ENCODE data around the gene EBF3.

DNA sequence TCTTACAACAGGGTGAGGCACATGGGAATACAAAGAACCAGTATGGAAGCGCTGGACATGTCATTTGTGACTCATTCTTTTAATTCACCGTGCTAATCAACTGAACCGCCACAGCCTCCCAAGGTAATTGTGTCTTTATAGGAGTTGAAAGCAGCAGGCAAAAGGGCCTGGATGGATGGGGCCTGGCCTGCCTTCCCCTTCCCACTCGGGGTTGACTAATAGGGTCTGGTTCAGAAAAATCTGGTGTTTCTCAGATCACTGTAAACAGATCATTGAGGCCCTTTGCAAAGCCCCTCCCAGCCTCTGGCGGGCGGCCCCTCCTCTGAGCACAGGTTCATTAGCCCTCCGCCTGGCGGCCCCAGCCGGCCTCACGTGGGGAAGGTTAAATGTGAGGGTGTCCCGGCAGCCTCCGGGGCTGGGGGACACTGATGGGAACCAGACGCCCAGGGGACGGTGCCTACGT, 100.8 kb downstream of the EBF3 start:
- TF ChIP-seq CTCF (IDR thresholded peaks at IDR 0.05; ENCODE audit: borderline replicate concordance, extremely low read depth, low read length, poor library complexity, severe bottlenecking) (no peak), EZH2 (IDR thresholded peaks at IDR 0.05; ENCODE audit: borderline replicate concordance, low read depth, low read length, severe bottlenecking) (no peak)
